A673 (cell line): ENCODE data around the gene P2RX6. TPM values are rescaled to one million over a fixed set of nuclear protein-coding genes. Genes with fewer than 3 reads are reported as not detected.

ENCODE experiments used
- BruUV-seq: library from RNA; stranded (reverse); fragments of 400-500 nt; replicated peaks from 2 replicates; lab custom pipeline; 2021; lab: Mats Ljungman, UMichigan
- CTCF ChIA-PET: fragments of 300-600 bp; sonication (Branson Sonifier 250); formaldehyde crosslinking; loops from one replicate; lab custom pipeline; 2022; ENCODE audit warnings: antibody characterized with exemption; lab: Charles Lee
- POLR2A ChIA-PET: fragments of 300-600 bp; sonication (Branson Sonifier 250); formaldehyde crosslinking; loops from one replicate; lab custom pipeline; 2022; ENCODE audit warnings: antibody characterized with exemption; ENCODE audit not compliant: low non-redundant PET; lab: Charles Lee
- DNase-seq: peaks from one replicate; pipeline ENCODE4 v3.0.0-alpha.2; 2015; ENCODE audit warnings: low spot score
- H3K27ac ChIP-seq: fragments of 200-600 bp; sonication (generic); 2 replicates; pipeline ENCODE4 v1.5.1; 2016; ENCODE audit warnings: mixed run types, low read depth, mild to moderate bottlenecking, mixed read lengths, antibody characterized with exemption, low read length; ENCODE audit not compliant: poor library complexity, severe bottlenecking
- H3K27me3 ChIP-seq: fragments of 200-600 bp; sonication (generic); replicated peaks from 2 replicates; pipeline ENCODE4 v1.6.1; 2017; ENCODE audit warnings: mixed run types, low read depth, mild to moderate bottlenecking, mixed read lengths, antibody characterized with exemption, low read length; ENCODE audit not compliant: insufficient read depth, poor library complexity
- H3K36me3 ChIP-seq: fragments of 200-600 bp; sonication (generic); 2 replicates; pipeline ENCODE4 v1.6.1; 2016; ENCODE audit warnings: mixed run types, mild to moderate bottlenecking, mixed read lengths, antibody characterized with exemption, low read length; ENCODE audit not compliant: insufficient read depth, poor library complexity, severe bottlenecking
- H3K4me1 ChIP-seq: fragments of 200-600 bp; sonication (generic); 2 replicates; pipeline ENCODE4 v1.6.1; 2017; ENCODE audit warnings: mixed run types, mild to moderate bottlenecking, mixed read lengths, antibody characterized with exemption, low read length; ENCODE audit not compliant: insufficient read depth, poor library complexity, severe bottlenecking
- H3K4me3 ChIP-seq: fragments of 200-600 bp; sonication (generic); 2 replicates; pipeline ENCODE4 v1.5.1; 2016; ENCODE audit warnings: low read depth, mixed run types, mild to moderate bottlenecking, mixed read lengths, low read length; ENCODE audit not compliant: poor library complexity, severe bottlenecking
- H3K9me3 ChIP-seq: fragments of 200-600 bp; sonication (generic); 2 replicates; pipeline ENCODE4 v1.6.1; 2016; ENCODE audit warnings: mixed run types, low read depth, mild to moderate bottlenecking, mixed read lengths, antibody characterized with exemption, low read length; ENCODE audit not compliant: poor library complexity, severe bottlenecking
- CTCF ChIP-seq: fragments of 300-800, 200-600 bp; sonication (generic); conservative IDR thresholded peaks from 2 replicates; pipeline ENCODE4 v1.5.1; 2017; ENCODE audit warnings: low read depth, mild to moderate bottlenecking, antibody characterized with exemption, low read length, moderate library complexity, mixed read lengths
- EZH2 ChIP-seq: fragments of 200-600 bp; sonication (generic); IDR thresholded peaks from 2 replicates; pipeline ENCODE4 v1.6.1; 2017; ENCODE audit warnings: borderline replicate concordance, low read depth, mild to moderate bottlenecking, mixed read lengths, antibody characterized with exemption, low read length; ENCODE audit not compliant: poor library complexity, severe bottlenecking
- intact Hi-C: fragments of 100-400 bp; cut with micrococcal nuclease; formaldehyde crosslinking; loops from one replicate; pipeline ENCODE4 v1.10.0; 2022; ENCODE audit not compliant: unreplicated experiment
- total RNA-seq: library from RNA; stranded (reverse); gene quantifications from 2 replicates; pipeline ENCODE4 v1.2.3, GENCODE V29; 2021

P2RX6 gene
- total RNA-seq, 1 experiment from 2014 or later: 0.43 TPM

GRCh38 chr22:21030621-21031544 is 15.9 kb downstream of the P2RX6 start:
- Histone ChIP-seq H3K27ac (no peak overlapping the region), H3K27me3 (peaks cover 18% of the 10 kb centered on the region), H3K36me3 (no peaks in the 10 kb centered on the region), H3K4me3 (no peak overlapping the region), H3K9me3 (no peaks in the 10 kb centered on the region), H3K4me1 (no peaks in the 10 kb centered on the region)
- DNase-seq: no peak
- ChIA-PET POLR2A (no interaction called here), CTCF (no interaction called here)
- no TSS peak for BruUV-seq
- TF ChIP-seq CTCF: no peak
- TF ChIP-seq EZH2: no peak
- intact Hi-C loops: loop anchor here (5.0 kb wide), 1 partner anchor 41 kb away; no protein-coding TSS in a partner anchor

- POLR2A ChIA-PET: no interaction called here
- H3K9me3 ChIP-seq: no peaks in the 10 kb centered on the region
- H3K4me3 ChIP-seq: no peak overlapping the region
- peaks cover 18% of the 10 kb centered on the region for H3K27me3 ChIP-seq
- no peak for TF ChIP-seq CTCF
- no peak for TF ChIP-seq EZH2
- BruUV-seq: no TSS peak
- DNase-seq: no peak
- CTCF ChIA-PET: no interaction called here
- intact Hi-C loops: loop anchor here (5.0 kb wide), 1 partner anchor 41 kb away; no protein-coding TSS in a partner anchor
- H3K4me1 ChIP-seq: no peaks in the 10 kb centered on the region
- H3K36me3 ChIP-seq: no peaks in the 10 kb centered on the region
- H3K27ac ChIP-seq: no peak overlapping the region
These were observed 16.6 kb downstream of the P2RX6 start for GRCh38 chr22:21031545-21032036.

- H3K9me3 ChIP-seq: no peaks in the 10 kb centered on the region
- no peak for DNase-seq
- POLR2A ChIA-PET: no interaction called here
- intact Hi-C loops: loop anchor here (5.0 kb wide), 1 partner anchor 40 kb away; no protein-coding TSS in a partner anchor
- no peak within 1 kb of the TSS for H3K27ac ChIP-seq
- TF ChIP-seq EZH2 (no peak), CTCF (no peak)
- no peaks in the 10 kb centered on the region for H3K36me3 ChIP-seq
- BruUV-seq: no TSS peak
- CTCF ChIA-PET: no interaction called here
- no peaks in the 10 kb centered on the region for H3K4me1 ChIP-seq
- H3K4me3 ChIP-seq: peak within 1 kb of the TSS; percentile 25
- peaks cover 18% of the 10 kb centered on the region for H3K27me3 ChIP-seq
These were observed 17.3 kb downstream of the P2RX6 start, which contains the start of gene SLC7A4 for GRCh38 chr22:21032037-21032867. TSS of gene SLC7A4 (minus strand) at chr22:21032561. CDS start at chr22:21031812, 749 bp downstream.
